GM13976 (cell line): Measurements from ENCODE around the gene EFHC1.

Experiments used
- DNase-seq: peaks from one replicate; pipeline ENCODE4 v3.0.0; 2012; ENCODE audit warnings: low spot score
- CTCF ChIP-seq: IDR thresholded peaks from 2 replicates; pipeline ENCODE4 v1.5.1; 2012; ENCODE audit warnings: borderline replicate concordance, mild to moderate bottlenecking; ENCODE audit not compliant: insufficient read depth; ENCODE audit errors: extremely low read depth, missing control alignments, control extremely low read depth
- in situ Hi-C: fragments of 300-500 bp; cut with MboI; formaldehyde crosslinking; loops from one replicate; pipeline ENCODE4 v1.12.0; 2022; ENCODE audit warnings: low sequenced_read_pairs, mixed read lengths, inconsistent platforms; ENCODE audit not compliant: unreplicated experiment

The EFHC1 gene

GRCh38 chr6:52529311-52529710, 109.2 kb downstream of the EFHC1 start:
- no peak for TF ChIP-seq CTCF
- DNase-seq: no peak
- in situ Hi-C loops: no loop called here

- TF ChIP-seq CTCF: no peak
- in situ Hi-C loops: no loop called here
- no peak for DNase-seq
Measured at GRCh38 chr6:52530351-52530750, 110.2 kb downstream of the EFHC1 start.

GRCh38 chr6:52531396-52531795, 111.3 kb downstream of the EFHC1 start:
- no peak for TF ChIP-seq CTCF
- in situ Hi-C loops: no loop called here
- no peak for DNase-seq

- DNase-seq: no peak
- in situ Hi-C loops: no loop called here
- TF ChIP-seq CTCF: no peak
Measured at GRCh38 chr6:52531834-52532233, 111.7 kb downstream of the EFHC1 start.

GRCh38 chr6:52532457-52532856, 112.3 kb downstream of the EFHC1 start:
- no peak for DNase-seq
- TF ChIP-seq CTCF: no peak
- in situ Hi-C loops: no loop called here

- DNase-seq: no peak
- in situ Hi-C loops: no loop called here
- TF ChIP-seq CTCF: no peak
Measured at GRCh38 chr6:52533491-52533890, 113.3 kb downstream of the EFHC1 start.

GRCh38 chr6:52534363-52534762, 114.2 kb downstream of the EFHC1 start:
- TF ChIP-seq CTCF: no peak
- DNase-seq: no peak
- in situ Hi-C loops: no loop called here
